Measurements from ENCODE around the gene CNIH1.
"Not testable (repeated sequence)": the region's sequence is repeated elsewhere in the genome, so short reads cannot be mapped to it uniquely, and the experiment has no call there.

- not testable (repeated sequence) for TF ChIP-seq CTCF (IDR thresholded peaks at IDR 0.05; ENCODE audit: insufficient read depth, low read length, poor library complexity, severe bottlenecking); EZH2phosphoT487 (conservative IDR thresholded peaks at IDR 0.05; ENCODE audit: low read length)
Measured at GRCh38 chr14:54380558-54380957, 60.6 kb downstream of the CNIH1 start.

Data from SU-DHL-6 (cell line).